HFFc6 (cell line): ENCODE data around the gene PPFIBP2. TPM values are rescaled to one million over a fixed set of nuclear protein-coding genes. Genes with fewer than 3 reads are reported as not detected.

Experiments
- DNase-seq: peaks from one replicate; pipeline ENCODE4 v3.0.0-alpha.2; 2018
- H3K27ac Mint-ChIP-seq: 2 replicates; pipeline ENCODE4 v1.8.0; 2020; ENCODE audit warnings: mild to moderate bottlenecking, mixed read lengths
- H3K27me3 Mint-ChIP-seq: 2 replicates; pipeline ENCODE4 v1.8.0; 2021; ENCODE audit warnings: mild to moderate bottlenecking, moderate library complexity, mixed read lengths; ENCODE audit not compliant: insufficient read depth
- H3K36me3 Mint-ChIP-seq: 2 replicates; pipeline ENCODE4 v1.8.0; 2021; ENCODE audit warnings: low read depth, mixed read lengths
- H3K4me1 Mint-ChIP-seq: 2 replicates; pipeline ENCODE4 v1.8.0; 2020; ENCODE audit warnings: low read depth, mixed read lengths
- H3K4me3 Mint-ChIP-seq: 2 replicates; pipeline ENCODE4 v1.8.0; 2020; ENCODE audit warnings: mild to moderate bottlenecking, moderate library complexity, mixed read lengths
- H3K9me3 Mint-ChIP-seq: 2 replicates; pipeline ENCODE4 v1.8.0; 2020; ENCODE audit warnings: mild to moderate bottlenecking, mixed read lengths
- total RNA-seq, 6 experiments: library from RNA; stranded (reverse); fragmentation: NEBNext Ultra II Directional; extraction: Animal tissue kit (Norgen Biotek cat#: 25700); gene quantifications; 2 replicates in 1 of 6; 3 replicates in 5 of 6; pipeline ENCODE4 v1.2.3, GENCODE V29; 2021
- TF ChIP-seq, protein P1 (sequence below): fragments of 200-600 bp; sonication (generic); IDR thresholded peaks from 2 replicates; pipeline ENCODE4 v1.5.0; 2021; ENCODE audit warnings: antibody characterized with exemption, mild to moderate bottlenecking

Gene PPFIBP2
- total RNA-seq, 6 experiments from 2014 or later = 6.0 to 8.5 (median 7.3) TPM

DNA sequence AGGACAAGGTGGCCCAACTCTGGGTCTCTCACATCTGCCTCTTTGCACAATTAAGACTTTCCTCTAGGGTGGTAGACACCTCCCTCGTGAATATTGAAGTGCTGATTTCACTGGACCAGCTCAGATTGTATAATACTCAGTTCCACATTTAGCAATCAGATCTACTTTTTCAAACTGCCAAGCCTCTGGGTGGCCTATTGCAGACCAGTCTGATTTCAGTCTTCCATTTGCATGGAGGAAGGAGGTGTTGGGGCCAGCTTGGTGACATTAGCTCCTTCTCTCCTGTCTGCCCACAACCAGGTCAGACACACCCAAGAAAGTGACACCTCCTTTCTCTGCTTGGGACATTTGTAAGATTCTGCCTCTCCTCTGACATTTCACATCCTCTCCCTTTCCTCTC lies 78.2 kb downstream of the PPFIBP2 start:
- no peaks in the 10 kb centered on the region for H3K9me3 Mint-ChIP-seq
- no peaks in the 10 kb centered on the region for H3K27me3 Mint-ChIP-seq
- no peak overlapping the region for H3K4me3 Mint-ChIP-seq
- no peak overlapping the region for H3K27ac Mint-ChIP-seq
- H3K4me1 Mint-ChIP-seq = peaks cover 19% of the 10 kb centered on the region; the same call in 1 of the 2 replicates
- no peaks in the 10 kb centered on the region for H3K36me3 Mint-ChIP-seq
- TF ChIP-seq, protein P1, sequence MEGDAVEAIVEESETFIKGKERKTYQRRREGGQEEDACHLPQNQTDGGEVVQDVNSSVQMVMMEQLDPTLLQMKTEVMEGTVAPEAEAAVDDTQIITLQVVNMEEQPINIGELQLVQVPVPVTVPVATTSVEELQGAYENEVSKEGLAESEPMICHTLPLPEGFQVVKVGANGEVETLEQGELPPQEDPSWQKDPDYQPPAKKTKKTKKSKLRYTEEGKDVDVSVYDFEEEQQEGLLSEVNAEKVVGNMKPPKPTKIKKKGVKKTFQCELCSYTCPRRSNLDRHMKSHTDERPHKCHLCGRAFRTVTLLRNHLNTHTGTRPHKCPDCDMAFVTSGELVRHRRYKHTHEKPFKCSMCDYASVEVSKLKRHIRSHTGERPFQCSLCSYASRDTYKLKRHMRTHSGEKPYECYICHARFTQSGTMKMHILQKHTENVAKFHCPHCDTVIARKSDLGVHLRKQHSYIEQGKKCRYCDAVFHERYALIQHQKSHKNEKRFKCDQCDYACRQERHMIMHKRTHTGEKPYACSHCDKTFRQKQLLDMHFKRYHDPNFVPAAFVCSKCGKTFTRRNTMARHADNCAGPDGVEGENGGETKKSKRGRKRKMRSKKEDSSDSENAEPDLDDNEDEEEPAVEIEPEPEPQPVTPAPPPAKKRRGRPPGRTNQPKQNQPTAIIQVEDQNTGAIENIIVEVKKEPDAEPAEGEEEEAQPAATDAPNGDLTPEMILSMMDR = no peak
- DNase-seq = no peak

DNA sequence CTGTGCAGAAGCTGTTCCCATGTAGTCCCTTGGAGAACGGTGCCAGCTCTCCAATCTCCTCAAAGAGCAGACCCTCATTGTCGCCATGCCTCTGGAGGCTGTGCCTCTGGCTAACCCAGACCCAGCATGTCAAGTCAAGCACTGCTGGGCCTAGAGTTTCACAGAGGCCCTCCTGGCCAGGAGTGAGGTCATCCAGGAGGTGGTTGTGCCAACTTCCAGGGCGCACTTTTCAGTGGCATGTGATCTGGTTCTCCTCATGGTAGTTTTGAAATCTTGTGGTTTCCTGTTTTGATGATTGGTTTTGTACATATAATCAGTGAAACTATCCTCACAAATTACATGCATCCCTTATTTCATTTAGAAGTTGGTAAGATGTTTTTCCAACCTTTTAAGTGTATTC lies 78.9 kb downstream of the PPFIBP2 start:
- DNase-seq = peak; percentile 25
- Mint-ChIP-seq H3K36me3 (no peaks in the 10 kb centered on the region), H3K27me3 (no peaks in the 10 kb centered on the region), H3K27ac (no peak overlapping the region), H3K4me3 (no peak overlapping the region), H3K4me1 (peaks cover 12% of the 10 kb centered on the region; the same call in 1 of the 2 replicates), H3K9me3 (no peaks in the 10 kb centered on the region)
- TF ChIP-seq, protein P1 = no peak

- Mint-ChIP-seq H3K27ac (no peak overlapping the region), H3K27me3 (no peaks in the 10 kb centered on the region), H3K36me3 (no peaks in the 10 kb centered on the region), H3K4me3 (no peak overlapping the region), H3K9me3 (no peaks in the 10 kb centered on the region), H3K4me1 (peaks cover 7% of the 10 kb centered on the region; the same call in 1 of the 2 replicates)
- no peak for DNase-seq
- TF ChIP-seq, protein P1 = no peak
Observed at GRCh38 chr11:7593481-7593880, 79.7 kb downstream of the PPFIBP2 start.

DNA sequence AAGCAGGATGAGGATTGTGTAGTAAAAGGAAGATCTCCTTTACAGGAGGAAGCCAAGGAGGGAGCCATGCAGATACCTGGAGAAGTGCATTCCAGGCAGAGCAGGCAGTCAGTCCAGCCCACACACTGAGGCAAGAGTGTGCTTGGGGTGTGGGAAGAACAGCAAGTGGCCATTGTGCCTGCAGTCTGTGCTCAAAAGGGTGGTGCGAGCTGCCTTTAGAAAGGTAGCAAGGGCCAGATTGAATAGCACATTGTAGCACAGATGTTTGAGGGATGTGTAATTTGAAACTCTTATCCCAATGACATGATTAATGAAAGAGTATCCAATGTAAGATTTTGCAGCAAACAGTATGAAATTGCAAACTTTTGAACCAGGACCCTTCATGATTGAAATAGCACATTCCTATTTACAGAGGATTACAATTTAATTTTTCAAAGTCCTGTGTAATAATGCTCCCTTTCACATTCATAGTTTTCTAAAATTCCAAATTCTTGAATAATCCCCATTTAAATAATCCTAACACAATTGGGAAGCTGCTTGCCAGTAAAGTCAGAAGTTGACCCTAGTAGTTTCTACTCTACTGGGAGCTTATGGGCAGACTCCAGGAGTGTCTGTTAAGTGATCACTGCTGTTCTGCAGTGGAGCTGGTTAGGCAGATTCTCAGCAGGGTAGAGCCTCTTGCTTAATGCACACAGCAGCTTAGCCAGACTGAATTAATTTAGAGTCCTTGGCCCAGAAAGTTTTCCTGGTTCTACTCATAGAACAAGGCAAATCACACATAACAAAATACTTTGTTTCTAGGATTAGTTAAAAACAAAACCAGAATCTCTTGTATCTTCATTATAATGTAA lies 81.4 kb downstream of the PPFIBP2 start:
- no peak overlapping the region for H3K4me3 Mint-ChIP-seq
- TF ChIP-seq, protein P1 = no peak
- no peak for DNase-seq
- peaks cover 12% of the 10 kb centered on the region for H3K4me1 Mint-ChIP-seq
- H3K36me3 Mint-ChIP-seq = no peaks in the 10 kb centered on the region
- H3K27me3 Mint-ChIP-seq = no peaks in the 10 kb centered on the region
- H3K9me3 Mint-ChIP-seq = no peaks in the 10 kb centered on the region
- no peak overlapping the region for H3K27ac Mint-ChIP-seq

- Mint-ChIP-seq H3K36me3 (no peaks in the 10 kb centered on the region), H3K27ac (no peak overlapping the region), H3K27me3 (no peaks in the 10 kb centered on the region), H3K4me1 (peaks cover 19% of the 10 kb centered on the region), H3K4me3 (no peak overlapping the region), H3K9me3 (no peaks in the 10 kb centered on the region)
- TF ChIP-seq, protein P1 = no peak
- DNase-seq = no peak
Observed at GRCh38 chr11:7595951-7596350, 82.2 kb downstream of the PPFIBP2 start.
